GM19025 (cell line): ENCODE data around the gene ESPN.
"Not testable (repeated sequence)": the region's sequence is repeated elsewhere in the genome, so short reads cannot be mapped to it uniquely, and the experiment has no call there.

Experiments
- ATAC-seq: cut with Tn5 transposase; IDR thresholded peaks from one replicate; pipeline ENCODE4 v1.9.1; 2021; ENCODE audit warnings: mild to moderate bottlenecking, low read depth, moderate library complexity; ENCODE audit not compliant: unreplicated experiment

The ESPN gene

DNA sequence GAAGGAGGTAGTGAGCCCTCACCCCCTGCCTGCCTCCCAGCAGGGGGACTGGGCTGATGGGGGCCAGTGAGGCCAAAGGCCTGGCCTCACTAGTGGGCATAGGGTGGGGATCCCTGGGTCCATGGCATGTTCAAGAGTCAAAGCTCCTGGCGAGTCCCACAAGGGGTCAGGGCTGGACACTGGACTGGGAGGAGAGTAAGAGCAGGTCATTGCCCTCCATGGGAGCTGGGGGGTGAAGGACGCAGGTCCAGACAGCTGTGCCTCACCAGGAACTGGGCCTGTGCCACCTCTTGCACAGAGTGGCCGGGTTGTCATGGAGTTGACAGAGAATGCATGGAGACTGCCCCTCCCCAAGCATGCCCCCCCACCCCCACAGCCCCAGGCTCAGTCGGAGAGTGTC is 21.4 kb downstream of the ESPN start:
- ATAC-seq: not testable (repeated sequence)

DNA sequence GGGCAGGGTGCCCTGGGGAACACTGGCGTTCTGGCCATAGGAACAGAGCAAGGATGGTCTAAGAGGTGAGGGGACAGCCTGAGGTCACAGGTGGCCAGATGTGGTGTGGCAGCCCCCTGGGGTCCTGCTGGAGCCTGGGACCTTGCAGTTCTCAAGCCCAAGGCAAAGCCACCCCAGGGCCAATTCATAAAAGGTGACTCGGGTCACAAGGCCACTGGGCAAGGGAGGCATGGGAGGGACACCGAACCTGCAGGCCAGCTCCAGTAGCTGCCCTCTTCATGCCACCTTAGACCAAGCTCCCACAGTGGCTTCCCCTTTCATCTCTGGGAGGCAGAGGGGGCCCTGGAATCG is 22.1 kb downstream of the ESPN start:
- no peak for ATAC-seq

DNA sequence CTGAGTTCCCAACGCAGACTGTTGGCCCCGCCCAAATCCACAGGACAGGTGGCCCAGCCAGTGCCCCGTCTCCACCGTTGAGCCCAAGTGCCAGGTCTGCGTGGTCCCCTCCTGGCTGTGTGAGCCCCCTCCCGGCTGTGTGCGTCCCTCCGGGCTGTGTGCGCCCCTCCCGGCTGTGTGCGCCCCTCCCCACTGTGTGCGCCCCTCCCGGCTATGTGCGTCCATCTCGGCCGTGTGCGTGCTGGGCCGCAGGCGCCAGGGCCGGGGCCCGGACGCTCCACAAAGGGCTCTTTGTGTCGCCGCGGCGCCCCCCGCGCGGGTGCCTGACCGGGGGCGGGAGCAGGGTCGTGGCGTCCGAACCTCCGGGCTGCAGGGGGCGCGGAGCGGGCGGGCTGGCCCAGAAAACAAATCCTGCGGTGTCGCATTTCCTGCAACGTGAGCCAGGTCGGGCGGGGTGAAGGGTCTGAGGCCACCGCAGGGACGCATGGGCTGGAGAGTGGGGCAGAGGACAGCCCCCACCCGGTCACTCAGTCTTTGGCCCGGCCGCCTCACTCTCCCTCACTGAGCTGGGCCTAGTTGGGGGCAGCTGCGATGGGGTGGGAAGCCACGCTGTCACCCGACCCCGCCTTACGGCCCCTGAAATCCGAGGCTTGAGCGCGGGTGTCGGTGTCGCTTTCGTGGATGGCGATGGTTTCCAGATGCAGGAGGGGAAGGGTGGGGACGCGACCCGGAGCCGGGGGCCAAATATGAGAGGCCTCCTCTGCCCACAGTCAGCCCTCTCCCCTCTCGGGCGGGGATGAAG is 22.6 kb downstream of the ESPN start:
- ATAC-seq: no peak

DNA sequence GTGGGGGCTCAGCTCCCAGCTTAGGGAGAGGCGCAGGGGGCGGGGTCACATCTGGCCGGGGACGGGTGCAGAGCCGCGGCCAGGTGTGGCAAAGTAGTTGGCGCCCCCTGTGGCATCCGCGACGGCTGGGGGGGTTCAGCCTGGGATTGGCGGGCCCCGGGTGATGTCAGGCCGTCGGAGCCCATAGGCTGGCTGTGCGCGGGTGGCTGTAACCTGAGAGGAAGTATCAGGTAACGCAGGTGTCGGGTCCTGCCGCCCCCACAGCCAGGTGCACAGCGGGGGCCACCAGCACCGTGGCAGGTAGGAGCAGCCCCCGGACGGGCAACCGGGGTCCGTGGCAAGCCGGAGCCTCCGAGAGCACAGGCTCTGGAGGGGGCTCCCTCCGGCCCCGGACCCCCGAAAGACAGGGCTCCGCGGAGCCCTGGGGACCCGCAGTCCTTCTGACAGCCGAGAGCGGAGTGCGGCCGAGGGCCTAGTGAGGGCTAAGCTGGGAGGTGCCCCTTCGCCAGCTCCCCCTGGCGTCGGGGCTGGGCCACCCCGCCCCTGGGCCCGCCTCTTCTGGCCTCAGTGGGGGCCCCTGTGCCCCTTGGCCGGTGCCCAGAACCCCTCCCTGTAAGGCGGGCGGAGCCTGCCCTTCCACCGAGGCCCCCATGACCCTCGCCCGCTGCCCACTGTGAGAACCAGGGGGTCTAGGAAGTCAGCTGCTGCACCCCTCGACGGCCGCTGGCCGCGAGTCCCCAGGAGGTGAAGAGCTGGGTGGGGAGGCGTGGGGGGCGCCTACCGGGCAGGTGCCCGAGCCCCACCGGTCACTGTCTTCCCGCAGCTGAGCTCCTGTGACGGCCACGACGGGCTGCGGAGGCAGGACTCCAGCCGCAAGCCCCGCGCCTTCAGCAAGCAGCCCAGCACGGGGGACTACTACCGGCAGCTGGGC is 23.5 kb downstream of the ESPN start:
- ATAC-seq: no peak

DNA sequence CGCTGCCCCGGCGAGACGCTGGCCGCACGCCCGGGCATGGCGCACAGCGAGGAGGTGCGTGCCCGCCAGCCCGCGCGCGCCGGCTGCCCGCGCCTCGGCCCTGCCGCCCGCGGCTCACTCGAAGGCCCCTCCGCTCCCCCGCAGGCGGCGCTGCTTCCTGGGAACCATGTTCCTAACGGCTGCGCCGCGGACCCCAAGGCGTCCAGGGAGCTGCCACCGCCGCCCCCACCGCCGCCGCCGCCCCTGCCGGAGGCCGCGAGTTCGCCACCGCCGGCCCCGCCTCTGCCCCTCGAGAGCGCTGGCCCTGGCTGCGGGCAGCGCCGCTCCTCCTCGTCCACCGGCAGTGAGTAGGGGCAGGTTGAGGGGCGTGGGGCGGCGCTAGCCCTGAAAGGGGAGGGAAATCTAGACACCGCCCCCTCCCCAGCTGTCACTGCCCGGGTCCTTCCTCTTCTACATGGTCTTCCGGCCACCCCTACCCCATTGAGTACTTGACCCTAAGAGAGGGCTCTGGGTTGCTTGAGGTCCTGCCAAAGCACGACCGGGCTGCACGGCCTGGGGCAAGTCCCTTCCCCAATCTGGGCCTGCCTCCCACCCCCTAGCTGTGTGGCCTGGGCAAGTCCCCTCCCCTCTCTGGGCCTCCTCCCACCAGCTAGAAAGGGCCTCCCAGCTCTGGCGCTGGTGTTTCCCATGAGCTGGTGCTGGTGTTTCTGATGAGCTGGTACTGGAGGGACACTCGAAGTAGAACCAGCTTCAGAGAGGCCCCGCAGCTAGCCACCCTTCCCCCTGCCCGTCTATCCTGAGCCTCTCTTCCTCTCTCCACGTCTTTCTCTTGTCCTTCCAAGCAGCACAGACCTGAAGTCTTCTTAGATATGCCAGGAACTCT is 24.4 kb downstream of the ESPN start:
- ATAC-seq: no peak

DNA sequence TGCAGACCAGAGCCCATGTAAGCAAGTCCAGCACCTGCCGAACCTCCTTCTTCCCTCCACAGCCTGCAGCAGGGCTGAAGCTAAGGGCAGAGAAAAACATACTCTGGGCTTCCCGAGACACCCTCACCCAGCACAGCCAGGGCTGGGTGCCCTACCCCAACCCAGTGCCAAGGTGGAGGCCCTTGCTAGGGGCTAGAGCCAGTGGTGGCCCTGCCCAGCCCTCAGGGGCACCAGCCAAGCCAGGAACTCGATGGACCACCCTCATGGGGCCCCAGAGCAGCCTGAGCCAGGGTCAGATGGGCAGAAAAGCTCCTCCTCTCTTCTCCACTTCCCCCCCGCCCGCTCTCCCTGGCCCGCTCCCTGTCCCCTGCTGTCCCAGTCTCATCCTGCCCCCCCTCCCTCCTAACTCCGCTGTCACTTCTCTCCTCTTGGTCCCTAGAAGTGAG is 25.5 kb downstream of the ESPN start:
- ATAC-seq: no peak

DNA sequence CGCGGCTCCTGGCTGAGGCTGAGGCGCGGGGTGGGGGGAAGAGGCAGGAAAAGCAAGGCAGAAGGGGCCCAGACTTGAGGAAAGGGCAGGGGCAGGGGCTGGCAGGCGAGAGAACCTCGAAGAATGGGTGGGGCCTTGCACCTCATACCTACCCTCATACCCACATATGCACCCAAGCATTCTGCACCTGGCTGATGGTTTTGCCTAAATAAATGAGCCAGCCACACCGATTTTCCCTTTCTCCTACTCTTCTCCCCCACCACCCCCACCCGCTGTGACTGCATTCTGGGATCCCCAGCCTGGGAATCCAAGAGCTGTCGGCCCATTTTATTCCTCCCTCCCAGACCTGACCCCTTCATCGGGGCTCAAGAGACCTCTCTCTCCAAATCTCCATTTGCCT is 25.9 kb downstream of the ESPN start:
- not testable (repeated sequence) for ATAC-seq

DNA sequence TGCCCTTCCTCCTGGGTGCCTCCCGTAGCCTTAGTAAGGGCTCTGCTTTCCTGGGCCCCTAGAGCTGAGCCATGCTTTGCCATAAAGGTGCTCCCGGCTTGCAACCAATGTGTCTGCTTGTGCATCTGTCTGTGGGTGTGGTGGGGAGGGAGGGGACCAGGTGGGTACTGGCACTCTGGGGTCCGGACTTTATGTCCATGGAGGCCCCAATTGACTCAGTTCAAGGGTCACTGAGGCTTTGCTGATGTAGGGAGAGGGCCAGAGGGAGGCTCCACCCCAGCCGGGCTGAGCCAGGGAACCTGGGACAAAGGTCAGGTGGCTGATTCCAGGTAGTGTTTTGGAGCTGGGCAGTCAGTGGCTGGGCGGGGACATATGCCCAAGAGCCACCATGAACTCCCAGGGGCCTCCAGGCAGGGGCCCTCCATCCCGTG is 26.4 kb downstream of the ESPN start:
- ATAC-seq: no peak

DNA sequence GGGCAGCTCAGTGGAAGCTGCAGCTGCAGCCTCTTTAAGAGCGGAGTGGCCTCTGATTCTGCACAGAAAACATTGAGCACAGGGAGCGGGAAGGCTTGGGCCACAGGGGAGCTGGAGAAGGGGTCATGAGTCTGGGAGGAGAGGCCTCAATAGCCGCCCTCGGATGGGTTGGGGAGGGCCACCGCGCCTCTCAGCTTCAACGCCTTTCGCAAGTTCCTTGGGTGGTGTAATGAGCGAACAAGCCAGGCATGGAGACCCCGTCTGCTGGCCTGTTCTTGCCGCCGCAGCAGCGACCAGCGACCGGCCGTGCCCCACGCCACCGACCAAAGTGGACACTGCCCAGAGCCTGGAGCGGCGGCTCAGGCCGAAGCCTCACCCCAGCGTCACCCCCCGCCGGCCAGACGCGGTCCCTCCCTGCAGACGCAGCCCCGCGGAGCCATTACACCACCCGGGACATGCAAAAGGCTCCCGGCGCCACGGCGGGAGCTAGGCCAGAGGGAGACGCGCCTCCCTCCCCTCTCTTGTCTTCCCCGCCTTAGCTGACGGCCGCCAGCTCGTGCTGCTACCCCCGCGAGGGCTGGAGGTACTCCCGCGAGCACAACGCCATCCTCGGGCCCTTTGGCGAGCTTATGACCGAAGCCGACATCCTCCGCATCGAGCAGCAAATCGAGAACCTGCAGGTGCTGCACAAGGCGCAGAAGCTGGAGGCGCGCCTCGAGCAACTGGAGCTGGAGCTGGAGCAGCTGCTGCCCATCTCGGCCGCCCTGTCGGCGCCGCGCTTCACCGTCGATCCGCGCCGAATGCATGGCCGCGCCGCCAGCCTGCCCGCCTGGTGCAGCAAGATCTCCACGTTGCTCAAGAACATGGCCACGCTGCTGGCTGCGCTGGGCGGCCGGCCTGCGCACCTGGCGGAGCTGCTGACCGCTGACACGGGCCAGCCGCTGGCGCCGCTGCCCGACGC is 29.6 kb downstream of the ESPN start:
- ATAC-seq: not testable (repeated sequence)

DNA sequence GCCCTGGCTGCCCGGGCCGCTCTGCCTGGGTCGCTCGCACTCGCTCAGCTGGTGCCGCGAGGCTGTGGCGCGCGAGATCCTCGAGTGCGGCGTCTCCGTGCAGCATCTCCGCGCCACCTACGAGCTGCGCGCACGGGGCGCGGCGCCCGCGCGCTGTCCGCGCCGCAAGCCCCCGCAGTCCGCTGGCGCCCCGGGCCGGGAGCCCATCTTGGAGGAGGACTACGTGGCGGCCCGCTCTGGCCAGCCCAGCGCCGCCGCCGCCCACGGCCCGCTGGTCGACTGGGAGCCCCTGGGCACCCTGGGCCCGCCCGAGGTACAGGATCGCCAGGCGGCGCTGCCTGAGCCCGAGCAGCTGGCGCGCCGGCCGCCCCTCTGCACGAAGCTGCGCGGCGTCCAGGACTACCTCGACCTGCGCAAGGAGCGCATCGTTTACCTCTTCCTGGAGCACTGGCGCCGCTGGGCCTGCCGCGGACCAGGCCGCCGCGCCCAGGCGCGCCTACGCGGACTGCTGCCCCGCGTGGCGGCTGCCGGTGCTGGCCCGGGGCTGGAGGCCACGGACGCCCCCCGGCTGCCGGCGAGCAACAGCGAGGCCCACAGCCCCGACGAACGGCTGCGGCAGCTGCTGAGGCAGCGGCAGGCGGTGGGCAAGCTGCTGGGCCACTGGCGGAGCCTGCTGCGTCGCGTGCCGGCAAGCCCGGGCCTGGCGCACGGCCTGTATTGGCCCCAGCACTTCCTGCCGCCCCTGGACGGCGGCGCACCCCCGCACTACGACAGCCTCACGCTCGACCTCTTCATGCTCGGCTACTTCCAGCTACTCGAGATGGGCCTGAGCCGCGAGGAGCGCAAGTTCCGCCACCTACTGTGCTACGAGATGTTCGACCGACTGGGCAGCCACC is 30.5 kb downstream of the ESPN start:
- ATAC-seq: no peak

DNA sequence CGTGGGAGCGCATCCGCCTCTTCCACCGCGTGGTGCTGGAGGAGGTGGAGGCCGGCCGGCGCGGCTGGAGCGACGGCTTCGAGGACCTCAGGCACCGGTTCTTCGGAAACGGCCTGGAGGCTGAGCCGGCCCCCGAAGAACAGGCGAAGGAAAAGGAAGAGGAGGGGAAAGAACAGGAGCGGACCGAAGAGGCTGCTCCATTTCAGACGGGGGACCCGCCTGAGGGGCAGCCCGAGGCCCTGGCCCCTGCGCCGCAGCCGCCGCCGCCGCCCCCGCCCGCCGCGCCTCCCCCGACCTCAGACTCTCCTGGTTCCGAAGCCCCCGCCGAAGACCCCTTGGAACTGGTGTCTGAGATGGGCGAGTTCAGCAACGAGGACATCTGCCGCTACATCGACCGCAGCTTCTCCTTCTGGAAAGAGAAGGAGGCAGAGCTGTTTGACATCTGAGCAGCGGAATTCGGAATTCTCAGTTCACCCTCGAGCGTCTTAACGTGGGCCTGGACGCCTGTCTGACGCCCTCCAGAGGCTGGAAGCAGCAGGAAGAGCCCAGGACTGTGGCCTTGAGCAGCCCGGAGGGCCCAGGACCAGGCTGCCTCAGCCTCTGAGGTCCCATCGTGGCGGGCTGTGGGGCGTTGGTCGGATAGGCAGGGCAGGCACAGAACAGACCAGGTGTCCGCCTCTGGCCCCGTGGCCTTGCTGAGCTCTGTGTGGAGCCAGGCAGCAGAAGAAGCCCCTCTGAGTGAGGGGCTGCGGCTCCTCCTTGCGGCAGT is 31.4 kb downstream of the ESPN start:
- ATAC-seq: not testable (repeated sequence)

DNA sequence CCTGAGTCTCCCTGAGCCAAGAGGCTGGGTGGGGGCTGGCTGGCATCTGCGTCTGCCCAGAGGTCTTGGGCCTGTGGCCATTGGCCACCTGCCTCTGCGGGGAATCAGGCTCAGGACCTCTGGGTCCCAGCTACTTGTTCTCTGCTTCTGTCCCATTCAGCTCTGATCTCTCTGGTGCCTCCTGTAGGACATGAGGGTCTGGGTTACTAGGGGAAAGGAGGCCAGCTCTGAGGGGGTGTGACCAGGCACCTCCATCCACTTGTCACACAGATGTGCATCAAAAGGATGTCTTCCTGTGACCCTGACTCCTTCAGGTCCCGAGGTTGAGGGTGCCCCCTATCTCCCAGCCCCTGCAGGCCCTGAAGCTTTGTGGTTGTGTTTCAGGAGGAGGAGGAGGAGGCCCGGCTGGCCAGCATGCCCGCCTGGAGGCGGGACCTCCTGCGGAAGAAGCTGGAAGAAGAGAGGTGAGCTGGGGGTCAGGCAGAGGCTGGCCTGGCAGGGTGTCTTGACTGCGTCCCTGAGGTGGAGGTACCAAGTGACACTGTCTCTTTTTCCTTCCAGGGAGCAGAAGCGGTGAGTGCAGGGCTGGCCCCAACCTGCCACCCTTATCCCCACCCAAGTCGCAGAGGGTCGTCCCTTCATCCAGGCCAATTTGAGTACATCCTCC is 32.4 kb downstream of the ESPN start:
- ATAC-seq: no peak

DNA sequence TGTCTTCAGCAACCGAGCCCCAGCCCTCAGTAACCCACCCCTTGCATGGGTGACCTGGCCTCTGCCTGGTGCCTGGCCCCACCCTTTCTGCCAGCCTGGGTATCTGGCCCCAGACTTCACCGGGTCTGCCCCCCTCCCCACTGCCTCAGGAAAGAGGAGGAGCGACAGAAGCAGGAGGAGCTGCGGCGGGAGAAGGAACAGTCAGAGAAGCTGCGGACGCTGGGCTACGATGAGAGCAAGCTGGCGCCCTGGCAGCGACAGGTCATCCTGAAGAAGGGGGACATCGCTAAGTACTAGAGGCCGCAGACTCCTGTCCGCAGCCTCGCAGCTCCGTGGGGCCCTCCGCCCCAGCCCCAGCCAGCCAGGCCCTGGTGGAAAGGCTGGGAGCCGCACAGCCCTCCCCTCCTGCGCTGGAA is 35.3 kb downstream of the ESPN start:
- ATAC-seq: no peak

DNA sequence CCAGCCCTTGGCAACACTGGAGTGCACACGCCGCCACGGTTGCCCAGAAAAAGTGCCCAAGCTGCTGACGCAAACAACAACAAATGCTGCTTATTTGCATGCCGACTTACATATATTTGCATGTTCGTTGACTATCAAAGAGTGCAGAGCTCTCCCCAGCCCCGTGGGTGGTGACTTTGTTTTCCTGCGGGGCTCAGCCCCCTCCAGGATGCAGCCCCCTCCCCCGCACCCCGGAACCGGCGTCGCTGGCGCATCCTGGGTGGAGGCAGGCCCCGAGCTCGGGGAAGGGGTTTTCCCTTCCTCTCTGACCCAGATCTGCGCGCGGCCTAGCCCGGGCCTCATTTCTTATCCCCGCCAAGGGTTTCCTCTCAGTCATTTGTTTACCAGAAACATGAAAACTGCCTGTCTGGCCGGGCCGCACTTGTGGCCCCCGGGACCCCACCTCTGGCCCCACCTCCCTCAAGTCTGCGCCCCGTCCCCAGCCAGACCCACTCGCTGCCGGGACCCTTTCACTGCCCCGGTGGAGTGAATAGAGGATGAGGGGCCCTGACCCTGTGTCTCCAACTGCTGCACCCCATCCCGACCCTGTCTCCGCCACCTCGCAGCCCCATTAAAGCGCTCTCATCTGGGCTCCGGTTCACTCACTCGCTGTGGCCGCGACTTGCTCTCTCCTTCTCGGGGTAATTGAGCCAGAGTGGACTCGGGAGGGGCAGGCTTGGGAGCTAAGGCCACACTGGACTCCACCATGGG is 35.9 kb downstream of the ESPN start:
- ATAC-seq: no peak

DNA sequence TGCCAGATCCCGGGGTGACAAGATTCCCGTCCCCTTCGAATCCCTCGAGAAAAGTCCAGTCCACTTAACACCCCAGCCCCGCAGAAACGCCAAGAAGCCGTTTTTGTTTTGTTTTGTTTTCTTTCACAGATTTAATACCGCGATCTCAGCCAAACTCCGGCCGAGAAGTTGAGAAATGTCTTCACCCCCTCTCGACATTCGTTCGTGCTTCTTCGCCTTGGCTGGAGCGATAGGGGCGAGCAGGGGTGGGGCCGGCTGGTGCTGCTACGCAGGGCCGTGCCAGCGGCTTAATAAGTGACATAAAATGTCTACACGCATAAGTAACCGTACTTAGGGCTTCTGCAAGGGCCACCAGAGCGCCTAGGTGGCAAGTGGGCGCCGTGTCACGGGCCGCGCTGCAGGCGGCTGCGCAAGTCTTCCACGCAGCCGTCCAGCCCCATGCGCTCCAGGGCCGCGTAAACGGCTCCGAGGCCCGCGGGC is 36.5 kb downstream of the ESPN start:
- ATAC-seq: no peak
